Colonic mucosa (tissue), 4 donors: ENCODE data around the gene ADAMTS16. TPM values are rescaled to one million over a fixed set of nuclear protein-coding genes. Genes with fewer than 3 reads are reported as not detected.

ENCODE experiments used
- DNase-seq: peaks from one replicate; pipeline ENCODE4 v3.0.0-alpha.2; 2020
- H3K27ac ChIP-seq: fragments of 200-600 bp; one replicate; pipeline ENCODE4 v1.8.0; 2021
- H3K27me3 ChIP-seq: fragments of 200-600 bp; one replicate; pipeline ENCODE4 v1.8.0; 2021
- H3K36me3 ChIP-seq: fragments of 200-600 bp; one replicate; pipeline ENCODE4 v1.8.0; 2021
- H3K4me1 ChIP-seq: fragments of 200-600 bp; one replicate; pipeline ENCODE4 v1.8.0; 2021; ENCODE audit warnings: mild to moderate bottlenecking
- H3K4me3 ChIP-seq: fragments of 200-600 bp; one replicate; pipeline ENCODE4 v1.8.0; 2021
- H3K9ac ChIP-seq, 2 donors: one replicate each; pipeline ENCODE4 v1.7.0; 2013; ENCODE audit warnings: control low read depth in 2 of 2, low read depth in 2 of 2, low read length in 2 of 2
- H3K9me3 ChIP-seq: fragments of 200-600 bp; one replicate; pipeline ENCODE4 v1.8.0; 2021
- intact Hi-C: fragments of 100-400 bp; cut with DNase I; formaldehyde crosslinking; loops from one replicate; pipeline ENCODE4 v1.14.1; 2022
- total RNA-seq, 2 donors: library from RNA; stranded (reverse); fragmentation: NEBNext Ultra II Directional in 1 of 2; extraction: Animal tissue kit (Norgen Biotek cat#: 25700) in 1 of 2; gene quantifications; one replicate each; pipeline ENCODE4 v1.2.1, GENCODE V29; 2021
- TF ChIP-seq, protein P1 (sequence below): fragments of 200-600 bp; IDR thresholded peaks from one replicate; pipeline ENCODE4 v1.8.0; 2022; ENCODE audit warnings: antibody characterized with exemption, mild to moderate bottlenecking
- donor health status: healthy.
- donor health status: DM: no; HTN: no; CAD: no.
- donor health status: DM: no; HTN: no; CAD: no.

ADAMTS16 gene
- total RNA-seq, 2 donors from 2014 or later: 0.16 TPM; not detected in 1

DNA sequence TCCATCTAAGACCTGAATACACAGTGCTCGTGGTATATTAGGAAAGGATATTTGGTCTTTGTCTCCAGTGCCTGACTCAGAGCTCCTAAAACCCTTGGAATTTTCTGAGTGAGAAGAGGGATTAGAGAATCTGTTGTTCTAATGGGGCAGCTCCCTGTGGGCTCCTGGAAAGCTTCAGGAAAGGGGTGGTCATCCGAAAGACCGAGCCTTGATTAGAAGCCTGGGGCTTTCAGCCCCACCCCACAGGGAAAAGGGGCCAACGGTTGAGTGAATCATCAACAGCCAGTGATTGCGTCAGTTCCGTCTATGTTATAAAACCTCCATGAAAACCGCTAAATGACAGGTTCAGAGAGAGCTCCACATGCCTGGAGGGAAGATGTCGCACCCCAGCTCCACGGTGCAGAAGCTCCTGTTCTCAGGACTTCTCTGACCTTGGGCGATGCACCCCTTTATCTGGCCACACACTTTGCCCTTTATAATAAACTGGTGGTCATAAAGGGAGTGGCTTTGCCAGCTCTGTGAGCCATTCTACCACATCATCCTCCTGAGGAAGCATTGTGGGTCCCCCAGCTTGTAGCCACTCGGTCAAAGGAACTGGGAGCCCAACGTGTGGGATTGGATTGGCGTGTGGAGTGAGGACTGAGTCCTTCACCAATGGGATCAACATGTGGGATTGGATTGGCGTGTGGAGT, 211.3 kb downstream of the ADAMTS16 start:
- no peak overlapping the region for H3K27ac ChIP-seq
- intact Hi-C loops: no loop called here
- no peaks in the 10 kb centered on the region for H3K36me3 ChIP-seq
- H3K9me3 ChIP-seq: no peaks in the 10 kb centered on the region
- DNase-seq: no peak
- H3K4me3 ChIP-seq: no peak overlapping the region
- H3K4me1 ChIP-seq: no peaks in the 10 kb centered on the region
- no peak overlapping the region for H3K9ac ChIP-seq
- no peaks in the 10 kb centered on the region for H3K27me3 ChIP-seq
- TF ChIP-seq, protein P1, sequence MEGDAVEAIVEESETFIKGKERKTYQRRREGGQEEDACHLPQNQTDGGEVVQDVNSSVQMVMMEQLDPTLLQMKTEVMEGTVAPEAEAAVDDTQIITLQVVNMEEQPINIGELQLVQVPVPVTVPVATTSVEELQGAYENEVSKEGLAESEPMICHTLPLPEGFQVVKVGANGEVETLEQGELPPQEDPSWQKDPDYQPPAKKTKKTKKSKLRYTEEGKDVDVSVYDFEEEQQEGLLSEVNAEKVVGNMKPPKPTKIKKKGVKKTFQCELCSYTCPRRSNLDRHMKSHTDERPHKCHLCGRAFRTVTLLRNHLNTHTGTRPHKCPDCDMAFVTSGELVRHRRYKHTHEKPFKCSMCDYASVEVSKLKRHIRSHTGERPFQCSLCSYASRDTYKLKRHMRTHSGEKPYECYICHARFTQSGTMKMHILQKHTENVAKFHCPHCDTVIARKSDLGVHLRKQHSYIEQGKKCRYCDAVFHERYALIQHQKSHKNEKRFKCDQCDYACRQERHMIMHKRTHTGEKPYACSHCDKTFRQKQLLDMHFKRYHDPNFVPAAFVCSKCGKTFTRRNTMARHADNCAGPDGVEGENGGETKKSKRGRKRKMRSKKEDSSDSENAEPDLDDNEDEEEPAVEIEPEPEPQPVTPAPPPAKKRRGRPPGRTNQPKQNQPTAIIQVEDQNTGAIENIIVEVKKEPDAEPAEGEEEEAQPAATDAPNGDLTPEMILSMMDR: no peak

DNA sequence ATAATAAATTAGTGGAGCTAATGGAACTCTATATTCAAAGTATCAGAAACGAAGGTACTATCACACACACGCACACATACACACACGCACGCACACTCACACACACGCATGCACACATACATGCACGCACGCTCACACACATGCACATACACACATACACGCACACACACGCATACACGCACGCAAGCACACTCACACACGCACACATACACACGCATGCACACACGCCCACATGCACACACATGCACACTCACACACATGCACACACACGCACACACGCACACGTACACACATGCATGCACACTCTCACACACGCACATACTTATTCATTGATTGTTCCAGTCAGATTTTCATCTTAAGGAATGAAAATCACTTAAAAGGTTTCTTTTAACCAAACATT, 212.5 kb downstream of the ADAMTS16 start:
- Histone ChIP-seq H3K27me3 (no peaks in the 10 kb centered on the region), H3K4me3 (no peak overlapping the region), H3K4me1 (no peaks in the 10 kb centered on the region), H3K27ac (no peak overlapping the region), H3K9me3 (no peaks in the 10 kb centered on the region), H3K9ac (no peak overlapping the region), H3K36me3 (no peaks in the 10 kb centered on the region)
- intact Hi-C loops: no loop called here
- TF ChIP-seq, protein P1: no peak
- no peak for DNase-seq

DNA sequence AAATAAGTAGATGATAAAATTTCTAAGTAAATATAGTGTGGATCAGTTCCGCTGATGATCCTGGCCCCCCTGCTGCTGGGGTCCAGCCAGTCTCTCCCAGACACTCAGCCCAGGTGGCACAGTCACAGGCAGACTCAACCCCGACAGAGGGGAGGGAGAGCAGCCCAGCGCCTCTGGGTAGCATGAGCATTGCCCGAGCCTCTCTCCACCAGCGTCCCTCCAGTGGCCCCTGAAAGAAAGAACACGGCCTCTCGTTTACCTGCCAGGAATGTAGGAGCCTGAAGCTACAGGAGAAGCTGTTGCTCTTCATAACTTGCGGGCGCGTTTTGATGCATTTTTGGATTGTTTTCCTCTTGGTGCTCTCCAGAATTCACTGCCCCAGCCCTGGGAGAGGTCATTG, 213.6 kb downstream of the ADAMTS16 start:
- Histone ChIP-seq H3K4me3 (no peak overlapping the region), H3K9me3 (no peaks in the 10 kb centered on the region), H3K9ac (no peak overlapping the region), H3K4me1 (no peaks in the 10 kb centered on the region), H3K36me3 (no peaks in the 10 kb centered on the region), H3K27ac (no peak overlapping the region), H3K27me3 (no peaks in the 10 kb centered on the region)
- intact Hi-C loops: no loop called here
- DNase-seq: no peak
- TF ChIP-seq, protein P1: no peak

DNA sequence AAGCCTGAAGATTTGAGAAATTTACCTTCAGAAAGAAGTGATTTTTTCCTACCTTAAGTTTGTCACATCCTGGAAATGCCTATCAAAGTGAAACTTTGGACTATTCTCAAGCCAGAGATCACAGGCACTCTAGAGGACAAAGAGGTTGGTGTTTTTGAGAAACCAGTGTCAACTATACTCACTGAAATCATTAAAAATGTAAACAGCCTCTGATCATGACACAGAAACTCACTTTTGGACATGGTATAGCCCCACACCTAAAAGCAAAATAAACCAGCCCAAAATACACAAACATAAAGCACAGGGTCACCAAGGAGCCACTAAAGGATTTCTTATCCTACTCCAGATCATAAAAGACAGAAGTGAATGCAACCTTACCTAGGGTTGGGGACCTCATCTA, 216.6 kb downstream of the ADAMTS16 start:
- Histone ChIP-seq H3K27me3 (no peaks in the 10 kb centered on the region), H3K4me3 (no peak overlapping the region), H3K4me1 (no peaks in the 10 kb centered on the region), H3K9me3 (no peaks in the 10 kb centered on the region), H3K27ac (no peak overlapping the region), H3K36me3 (no peaks in the 10 kb centered on the region), H3K9ac (no peak overlapping the region)
- no peak for DNase-seq
- intact Hi-C loops: no loop called here
- TF ChIP-seq, protein P1: no peak

DNA sequence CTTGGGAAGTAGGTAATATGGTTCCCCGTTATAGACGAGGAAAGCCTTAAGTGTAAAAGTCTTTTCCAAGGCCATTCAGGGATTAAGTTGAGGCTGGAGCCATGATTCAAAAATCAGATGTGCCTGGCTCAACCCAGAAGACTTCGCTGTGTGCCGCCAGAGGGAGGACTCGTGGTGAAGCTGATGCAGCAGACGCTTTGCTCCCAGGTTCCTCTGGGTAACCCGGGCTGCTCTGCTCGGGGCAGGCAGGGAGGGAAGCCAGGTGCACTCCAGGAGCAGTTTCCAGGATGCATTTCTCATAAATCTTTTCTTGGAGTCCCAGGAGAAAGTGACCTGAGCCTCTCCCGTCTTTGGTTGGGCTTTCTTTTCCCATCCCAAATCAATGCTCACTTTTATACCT, 219.5 kb downstream of the ADAMTS16 start:
- Histone ChIP-seq H3K4me3 (no peak overlapping the region), H3K27ac (no peak overlapping the region), H3K9ac (no peak overlapping the region), H3K36me3 (no peaks in the 10 kb centered on the region), H3K4me1 (no peaks in the 10 kb centered on the region), H3K27me3 (no peaks in the 10 kb centered on the region), H3K9me3 (no peaks in the 10 kb centered on the region)
- intact Hi-C loops: no loop called here
- DNase-seq: no peak
- TF ChIP-seq, protein P1: no peak
